ENCODE results near the gene RORB. TPM values are rescaled to one million over a fixed set of nuclear protein-coding genes. Genes with fewer than 3 reads are reported as not detected.
A peak's percentile ranks its signal among the peaks of the same experiment; 100 is the strongest.

RORB gene
- under 1 TPM; 0.05 to 0.40 (median 0.09) TPM for total RNA-seq
- polyA plus RNA-seq = under 1 TPM; 0.11 to 0.38 TPM

DNA sequence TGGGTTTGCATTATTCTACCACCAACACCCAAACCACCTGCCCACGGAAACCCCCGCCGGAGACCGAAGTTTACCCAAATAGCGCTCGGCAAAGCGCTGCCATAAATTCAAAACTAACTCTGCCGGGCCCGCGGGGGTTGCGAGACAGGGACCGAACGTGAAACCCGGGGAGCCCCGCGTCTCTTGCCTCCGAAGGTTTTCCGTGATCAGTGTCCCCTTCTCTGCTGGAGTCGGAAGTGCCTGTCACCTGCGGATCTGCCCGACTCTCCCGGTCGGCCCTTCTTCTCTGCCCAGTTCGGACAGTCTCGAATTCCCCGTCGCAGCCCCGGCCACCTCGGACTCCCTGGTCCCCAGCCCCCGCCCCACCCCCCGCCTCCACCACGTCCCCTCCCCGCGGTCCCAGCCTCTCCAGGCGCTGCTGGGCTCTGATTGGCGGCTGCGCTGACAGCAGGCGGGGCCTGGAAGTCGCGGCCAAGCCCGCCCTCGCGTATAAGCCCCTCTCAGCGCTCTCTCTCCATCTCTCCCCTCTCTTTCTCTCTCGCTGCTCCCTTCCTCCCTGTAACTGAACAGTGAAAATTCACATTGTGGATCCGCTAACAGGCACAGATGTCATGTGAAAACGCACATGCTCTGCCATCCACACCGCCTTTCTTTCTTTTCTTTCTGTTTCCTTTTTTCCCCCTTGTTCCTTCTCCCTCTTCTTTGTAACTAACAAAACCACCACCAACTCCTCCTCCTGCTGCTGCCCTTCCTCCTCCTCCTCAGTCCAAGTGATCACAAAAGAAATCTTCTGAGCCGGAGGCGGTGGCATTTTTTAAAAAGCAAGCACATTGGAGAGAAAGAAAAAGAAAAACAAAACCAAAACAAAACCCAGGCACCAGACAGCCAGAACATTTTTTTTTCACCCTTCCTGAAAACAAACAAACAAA, at the start of gene RORB:
TSS of gene RORB (plus strand) at position 517 of the 929 bp plus-strand sequence. CDS start 642 bp downstream, outside the sequence.
- no peak for FAIRE-seq
- peak within 1 kb of the TSS; percentile 17 to 57 (median 46) for H3K4me3 ChIP-seq
- no peak within 1 kb of the TSS for H3K27ac ChIP-seq
- TF ChIP-seq, protein P1, sequence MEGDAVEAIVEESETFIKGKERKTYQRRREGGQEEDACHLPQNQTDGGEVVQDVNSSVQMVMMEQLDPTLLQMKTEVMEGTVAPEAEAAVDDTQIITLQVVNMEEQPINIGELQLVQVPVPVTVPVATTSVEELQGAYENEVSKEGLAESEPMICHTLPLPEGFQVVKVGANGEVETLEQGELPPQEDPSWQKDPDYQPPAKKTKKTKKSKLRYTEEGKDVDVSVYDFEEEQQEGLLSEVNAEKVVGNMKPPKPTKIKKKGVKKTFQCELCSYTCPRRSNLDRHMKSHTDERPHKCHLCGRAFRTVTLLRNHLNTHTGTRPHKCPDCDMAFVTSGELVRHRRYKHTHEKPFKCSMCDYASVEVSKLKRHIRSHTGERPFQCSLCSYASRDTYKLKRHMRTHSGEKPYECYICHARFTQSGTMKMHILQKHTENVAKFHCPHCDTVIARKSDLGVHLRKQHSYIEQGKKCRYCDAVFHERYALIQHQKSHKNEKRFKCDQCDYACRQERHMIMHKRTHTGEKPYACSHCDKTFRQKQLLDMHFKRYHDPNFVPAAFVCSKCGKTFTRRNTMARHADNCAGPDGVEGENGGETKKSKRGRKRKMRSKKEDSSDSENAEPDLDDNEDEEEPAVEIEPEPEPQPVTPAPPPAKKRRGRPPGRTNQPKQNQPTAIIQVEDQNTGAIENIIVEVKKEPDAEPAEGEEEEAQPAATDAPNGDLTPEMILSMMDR (IDR thresholded peaks at IDR 0.05) = no peak
- H3K36me3 ChIP-seq = no peaks in the 10 kb centered on the region
- 1% methylated on average over 37 to 50 of the region's 50 CpGs for WGBS, 2 donors
- intact Hi-C loops (cut with DNase I) = no loop called here
- peaks cover 0 to 39% (median 3%) of the 10 kb centered on the region in 4 donors for H3K27me3 ChIP-seq
- H3K4me1 ChIP-seq = peaks cover 0 to 12% (median 6%) of the 10 kb centered on the region in 3 donors
- peak; percentile 72 to 97 (median 93) for ATAC-seq
- peak; percentile 25 to 80 (median 46) for DNase-seq
- H3K9me3 ChIP-seq = no peaks in the 10 kb centered on the region

DNA sequence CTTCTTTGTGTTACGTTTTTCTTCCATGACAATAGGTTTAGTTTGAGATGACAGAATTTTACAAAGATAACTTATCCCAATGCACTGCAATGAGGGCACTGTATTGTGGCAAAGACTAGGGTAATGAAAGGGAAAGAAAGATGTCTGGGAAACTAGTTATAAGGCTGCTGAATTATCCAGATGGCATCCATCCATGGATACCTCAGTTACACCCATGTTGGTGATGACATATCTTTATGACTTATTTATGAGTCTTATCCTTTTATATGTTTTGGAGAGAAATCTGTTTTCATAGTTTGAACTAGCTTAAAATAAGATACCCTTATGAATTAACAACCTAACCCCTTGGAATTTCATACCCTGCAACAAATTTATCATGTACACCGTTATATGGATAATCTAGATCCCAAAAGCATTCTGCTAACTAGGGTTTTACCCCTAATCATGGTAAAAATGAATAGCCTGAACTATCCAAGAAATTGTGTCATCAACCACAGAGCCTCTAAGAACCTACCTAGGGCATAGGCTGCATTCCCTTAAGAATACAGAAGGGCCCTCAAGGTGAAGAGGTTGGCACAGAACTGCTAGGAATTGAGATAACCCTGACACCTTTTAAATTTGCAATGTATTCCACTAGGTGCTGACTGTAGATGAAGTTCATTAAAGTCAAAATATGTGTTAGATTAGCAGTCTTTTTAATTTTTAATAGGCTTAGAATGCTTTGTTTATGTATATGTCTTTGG, 49.5 kb upstream of the RORB start:
- intact Hi-C loops (cut with DNase I) = no loop called here
- FAIRE-seq (no peak), ATAC-seq (no peak), DNase-seq (no peak)
- TF ChIP-seq, protein P1 (IDR thresholded peaks at IDR 0.05) = no peak
- no peaks in the 10 kb centered on the region for H3K9me3 ChIP-seq
- 58 to 67% methylated on average over 2 of the region's 2 CpGs for WGBS, 2 donors
- no peaks in the 10 kb centered on the region for H3K36me3 ChIP-seq
- no peak overlapping the region for H3K4me3 ChIP-seq
- no peak overlapping the region for H3K27ac ChIP-seq
- H3K27me3 ChIP-seq = no peaks in the 10 kb centered on the region
- no peaks in the 10 kb centered on the region for H3K4me1 ChIP-seq

DNA sequence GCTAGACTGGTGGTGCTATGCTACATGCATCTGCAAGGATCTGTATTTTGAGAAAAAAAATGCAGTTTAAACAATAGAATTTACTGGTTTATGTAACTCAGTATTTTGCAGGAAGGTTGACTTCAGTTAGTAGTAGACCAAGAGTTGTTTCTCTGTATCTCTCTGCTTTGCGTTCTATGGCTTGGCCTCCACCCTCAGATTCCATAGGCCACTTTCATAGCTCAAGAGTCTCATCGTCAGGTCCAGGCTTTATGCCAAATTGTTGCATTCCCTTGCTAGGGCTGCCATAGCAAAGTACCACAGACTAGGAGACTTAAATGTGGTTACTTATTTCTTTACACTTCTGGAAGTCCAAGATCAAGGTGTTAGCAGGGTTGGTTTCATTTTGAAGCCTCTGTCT, 48.1 kb upstream of the RORB start:
- no peak overlapping the region for H3K27ac ChIP-seq
- no peaks in the 10 kb centered on the region for H3K9me3 ChIP-seq
- WGBS, 2 donors = 73 to 83% methylated on average over 2 of the region's 2 CpGs
- no peaks in the 10 kb centered on the region for H3K4me1 ChIP-seq
- TF ChIP-seq, protein P1 (IDR thresholded peaks at IDR 0.05) = no peak
- intact Hi-C loops (cut with DNase I) = no loop called here
- no peaks in the 10 kb centered on the region for H3K27me3 ChIP-seq
- H3K4me3 ChIP-seq = no peak overlapping the region
- FAIRE-seq (no peak), ATAC-seq (no peak), DNase-seq (no peak)
- H3K36me3 ChIP-seq = no peaks in the 10 kb centered on the region

DNA sequence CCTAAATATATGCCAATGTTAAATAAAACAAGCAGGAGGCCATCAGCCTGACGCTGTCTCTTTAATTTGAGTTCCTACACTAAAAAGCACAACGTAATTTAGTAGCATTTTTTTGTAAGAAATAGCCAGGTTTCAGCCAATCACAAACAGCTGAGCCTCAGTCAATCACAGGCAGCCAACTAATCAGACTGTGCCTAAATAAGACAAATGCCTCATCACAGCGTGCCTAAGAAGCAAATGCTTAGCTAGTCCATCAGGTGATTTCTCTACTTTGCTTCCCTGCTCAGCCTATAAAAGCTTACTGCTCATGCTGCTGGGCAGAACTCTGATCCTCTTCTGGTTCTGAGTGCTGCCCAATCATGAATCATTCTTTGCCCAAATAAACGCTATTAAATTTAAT, 38.3 kb upstream of the RORB start:
- Histone ChIP-seq H3K4me1 (no peaks in the 10 kb centered on the region), H3K36me3 (no peaks in the 10 kb centered on the region), H3K27ac (no peak overlapping the region), H3K27me3 (peaks cover 0 to 3% (median 0%) of the 10 kb centered on the region in 4 donors), H3K9me3 (no peaks in the 10 kb centered on the region), H3K4me3 (no peak overlapping the region)
- ATAC-seq (no peak), FAIRE-seq (no peak), DNase-seq (no peak)
- WGBS, 2 donors = 47 to 49% methylated on average over 4 of the region's 4 CpGs
- intact Hi-C loops (cut with DNase I) = no loop called here
- TF ChIP-seq, protein P1 (IDR thresholded peaks at IDR 0.05) = no peak
